IPS DF 4.7 (cell line): ENCODE results near the gene MST1R.

Source experiments
- DNase-seq: peaks from one replicate; pipeline ENCODE4 v3.0.0-alpha.2; 2013; ENCODE audit warnings: low spot score; ENCODE audit errors: extremely low read depth

Gene MST1R

DNA sequence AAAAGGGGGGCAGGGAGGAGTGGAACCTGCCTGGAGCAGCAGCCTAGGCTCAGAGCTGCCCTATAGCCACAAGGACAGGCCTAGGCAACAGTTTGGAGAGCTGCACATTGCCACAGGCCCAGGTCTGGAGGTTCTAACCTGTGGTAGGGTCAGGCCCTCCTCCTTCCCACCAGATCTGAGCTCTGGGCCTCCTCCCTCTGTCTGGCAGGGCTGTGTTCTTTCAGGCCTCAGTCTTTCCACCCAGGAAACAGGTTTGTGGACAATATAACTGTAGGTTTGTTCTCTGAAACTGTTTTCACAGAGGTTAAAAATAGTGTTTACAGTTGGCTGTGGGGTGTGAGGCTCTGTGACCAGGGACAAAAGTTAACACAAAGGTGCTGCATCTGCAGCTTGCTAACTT is 25.0 kb downstream of the MST1R start:
- DNase-seq: no peak

DNA sequence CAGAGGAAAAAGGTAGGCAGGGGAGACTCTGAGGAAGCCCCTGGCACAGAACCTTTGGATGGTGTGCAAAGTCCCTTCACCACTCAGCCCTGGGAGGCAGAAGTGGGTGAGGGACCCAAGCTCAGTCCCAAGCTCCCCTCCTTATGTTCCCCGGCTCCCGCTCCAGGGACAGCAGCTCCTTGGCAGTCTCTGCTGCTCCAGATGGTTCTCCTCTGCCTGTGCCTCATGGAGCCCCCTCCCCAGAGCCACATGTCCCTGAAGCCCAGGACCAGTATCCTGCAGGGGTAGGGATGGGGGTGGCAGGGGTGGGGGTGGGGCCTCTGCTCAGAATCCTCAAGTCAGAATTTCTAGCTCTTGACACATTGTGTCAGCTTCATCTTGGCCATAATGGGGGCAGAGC is 26.0 kb downstream of the MST1R start:
- no peak for DNase-seq

DNA sequence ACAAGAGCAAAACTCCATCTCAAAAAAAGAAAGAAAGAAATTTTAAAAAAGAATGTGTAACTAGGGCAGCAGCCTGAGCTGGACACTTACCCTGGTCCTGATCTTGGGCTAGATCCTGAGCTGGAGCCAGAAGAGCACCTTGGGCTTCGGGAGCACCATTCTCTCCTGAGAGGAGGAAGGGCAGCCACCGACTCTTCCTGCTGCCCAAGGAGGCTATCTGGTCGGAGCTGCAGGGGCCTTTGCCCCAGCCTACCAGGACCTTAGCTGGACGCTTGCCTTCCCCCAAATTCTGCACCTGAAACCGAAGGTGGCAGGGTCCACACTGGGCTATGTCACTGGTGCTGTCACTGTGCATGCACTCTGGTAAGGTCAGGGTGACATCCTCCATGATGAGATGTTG is 27.1 kb downstream of the MST1R start:
- DNase-seq: no peak

DNA sequence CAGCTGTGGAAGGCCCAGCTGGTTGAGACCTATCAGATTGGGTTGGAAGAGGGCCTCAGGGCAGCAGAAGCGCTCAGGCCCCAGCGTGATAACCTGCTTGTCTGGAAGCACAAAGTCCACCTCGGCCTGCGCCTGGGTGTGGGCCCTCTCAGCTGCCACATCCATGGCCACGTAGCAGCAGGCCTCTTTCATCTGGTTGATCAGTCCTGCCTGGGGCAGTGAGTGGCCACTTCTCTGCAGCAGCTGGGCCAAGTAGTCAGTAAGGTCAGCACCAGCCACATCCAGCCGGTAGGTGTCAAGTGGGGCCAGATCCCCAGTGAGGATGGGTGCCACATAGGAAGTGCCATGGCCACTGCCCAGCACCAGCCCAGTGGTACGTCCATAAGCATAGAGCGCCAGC is 30.1 kb downstream of the MST1R start:
- no peak for DNase-seq

DNA sequence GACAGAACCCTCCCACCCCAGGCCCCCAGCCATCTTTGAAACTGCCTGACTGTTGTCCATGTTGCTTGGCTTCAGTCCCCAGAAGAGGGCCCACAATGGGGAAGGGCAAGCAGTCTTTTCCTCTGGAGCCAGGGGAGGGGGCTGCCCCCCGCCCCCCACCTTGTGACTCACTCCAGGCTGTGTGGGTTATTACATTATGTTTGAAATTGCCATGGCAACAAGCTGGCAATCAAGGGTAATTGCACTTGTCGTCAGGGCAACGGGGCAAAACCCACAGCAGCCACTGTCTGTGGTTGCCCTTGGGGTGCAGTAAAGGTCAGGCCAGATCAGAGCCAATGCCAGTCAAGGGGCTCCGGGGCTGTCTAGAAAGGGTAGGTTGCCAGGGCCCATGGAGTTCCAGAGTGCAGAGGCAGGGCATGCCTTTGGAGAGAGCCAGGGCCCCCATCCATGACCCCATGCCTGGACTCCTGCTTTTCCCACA is 30.8 kb downstream of the MST1R start:
- DNase-seq: no peak

DNA sequence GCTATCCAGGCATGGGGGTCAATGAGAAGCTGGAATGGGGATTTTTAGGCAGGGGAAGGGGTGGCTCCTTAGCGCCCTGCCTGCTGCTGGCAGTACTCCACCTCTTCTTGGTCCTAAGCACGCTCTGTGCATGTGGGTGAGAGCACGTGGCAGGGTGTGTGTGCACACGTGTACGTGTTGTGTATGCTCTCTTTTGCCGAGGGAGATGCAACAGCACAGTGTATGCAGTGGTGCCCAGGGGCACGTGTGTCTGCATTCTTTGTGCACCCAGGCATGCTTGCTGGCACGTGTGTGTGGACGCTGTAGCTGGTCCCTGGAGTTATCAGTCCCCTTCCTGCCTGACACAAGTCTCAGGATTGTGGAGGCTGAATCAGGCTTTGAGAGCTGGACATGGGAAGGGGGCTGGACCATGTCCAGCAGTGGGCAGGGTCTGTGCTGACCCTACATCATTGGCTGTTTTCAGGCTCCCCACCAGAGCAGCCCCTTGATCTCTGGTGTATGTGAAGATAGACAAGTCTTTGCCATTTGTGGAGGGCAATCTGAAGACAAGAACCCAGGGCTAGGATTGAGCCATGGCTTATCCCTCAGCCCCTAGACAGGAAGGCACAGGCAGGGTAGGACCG is 32.0 kb downstream of the MST1R start:
- no peak for DNase-seq

DNA sequence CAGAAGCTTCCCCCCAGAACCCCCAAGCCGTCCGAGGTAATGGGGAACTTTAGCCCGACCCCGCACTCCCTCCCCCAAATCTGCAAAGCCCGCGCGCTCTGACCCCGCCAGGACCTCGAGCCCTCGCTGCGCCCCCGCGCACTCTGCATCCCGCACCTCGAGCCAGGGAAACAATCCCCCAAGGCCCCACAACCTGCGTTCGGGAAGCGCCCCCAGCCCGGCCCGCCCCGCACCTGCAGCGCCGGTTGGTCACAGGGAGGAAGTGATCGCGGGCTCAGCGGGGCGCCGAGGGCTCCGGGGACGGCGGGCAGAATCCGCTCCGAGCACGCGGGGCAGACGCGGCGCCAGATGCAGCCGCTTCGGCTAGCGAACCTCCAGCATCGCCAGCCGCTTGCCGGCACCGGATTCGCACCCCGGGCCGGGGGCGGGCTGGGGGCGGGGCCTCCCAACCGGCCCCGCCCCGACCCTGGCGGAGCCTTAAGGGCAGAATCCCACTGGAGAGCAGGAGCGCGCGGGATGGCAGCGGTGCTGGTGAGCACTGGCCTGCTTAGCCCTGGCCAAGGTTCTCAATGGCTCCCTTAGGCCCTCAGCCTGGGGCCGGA is 34.0 kb downstream of the MST1R start, which contains the start of gene CAMKV:
Gene CAMKV (minus strand): TSS at position 382 of the 602 bp plus-strand sequence. CDS start 7,518 bp downstream, outside the sequence.
- DNase-seq: no peak

DNA sequence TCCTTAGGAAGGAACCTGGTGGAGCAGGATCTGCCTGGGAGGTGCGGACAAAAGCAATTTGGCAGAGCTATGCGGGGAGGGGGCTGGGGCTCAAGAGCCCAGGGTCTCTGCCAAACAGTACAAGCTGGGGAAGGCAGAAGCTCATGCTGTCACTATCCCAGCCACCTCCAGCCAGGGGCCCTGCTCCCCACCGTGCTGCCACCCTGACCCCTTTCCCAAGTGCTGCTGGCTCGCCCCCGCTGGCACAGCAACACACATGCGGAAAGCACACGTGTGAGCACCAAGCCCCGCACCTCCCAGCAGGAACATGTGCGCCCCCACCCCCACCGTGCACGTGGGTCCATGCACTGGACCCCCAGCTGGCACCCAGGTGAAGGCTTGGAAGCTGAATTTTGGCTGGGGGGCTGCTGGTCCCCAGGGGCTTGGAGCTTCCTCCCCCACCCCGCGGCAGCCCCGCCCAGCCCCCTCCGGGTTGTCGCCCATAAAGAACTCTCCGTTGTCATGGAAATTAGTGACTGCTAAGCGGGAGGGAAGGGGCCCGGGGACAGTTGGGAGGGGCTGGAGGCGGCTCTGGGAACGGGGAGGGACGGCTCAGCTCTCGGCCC is 34.7 kb downstream of the MST1R start:
- DNase-seq: no peak

DNA sequence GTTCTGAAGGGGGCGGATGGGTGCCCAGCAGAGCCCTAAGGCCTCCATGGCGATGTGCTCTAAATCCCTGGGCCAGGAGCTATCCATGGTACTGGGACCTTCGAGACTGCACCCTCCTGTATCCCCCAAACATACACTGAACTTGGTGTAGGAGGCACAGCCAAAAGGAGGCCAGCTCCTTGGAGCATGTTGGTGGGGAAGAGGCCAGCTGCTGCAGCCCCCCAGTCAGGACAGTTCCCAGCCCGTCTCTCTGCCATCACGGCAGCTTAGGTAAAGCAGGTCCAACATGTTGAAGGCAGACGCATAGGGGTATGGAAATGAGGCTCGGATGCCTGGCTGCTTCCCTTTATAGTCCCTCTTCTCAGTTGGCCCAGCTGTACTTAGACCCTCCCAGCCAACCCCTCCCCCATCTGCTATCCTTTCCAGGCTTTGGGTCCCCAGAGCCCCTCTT is 35.8 kb downstream of the MST1R start:
- peak; percentile 62 for DNase-seq

DNA sequence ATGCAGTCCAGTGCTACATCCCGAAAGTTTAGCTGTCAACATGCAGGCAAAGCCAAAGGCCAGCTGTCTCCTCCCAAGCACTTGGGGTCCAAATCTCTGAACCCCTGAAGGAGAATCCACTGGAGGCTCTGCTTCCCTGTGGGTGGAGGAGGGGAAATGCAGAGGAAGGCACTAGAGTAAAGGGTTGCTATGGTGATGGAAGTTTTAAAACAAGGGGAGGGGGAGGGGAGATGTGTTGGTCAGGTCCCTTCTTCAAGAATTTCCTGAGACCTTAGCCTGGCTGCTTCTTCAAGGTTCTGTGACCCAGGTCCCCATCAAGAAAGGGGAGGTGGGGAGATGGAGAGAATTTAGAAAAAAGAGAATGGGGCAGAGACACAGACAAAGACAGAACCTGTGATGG is 36.3 kb downstream of the MST1R start:
- no peak for DNase-seq

DNA sequence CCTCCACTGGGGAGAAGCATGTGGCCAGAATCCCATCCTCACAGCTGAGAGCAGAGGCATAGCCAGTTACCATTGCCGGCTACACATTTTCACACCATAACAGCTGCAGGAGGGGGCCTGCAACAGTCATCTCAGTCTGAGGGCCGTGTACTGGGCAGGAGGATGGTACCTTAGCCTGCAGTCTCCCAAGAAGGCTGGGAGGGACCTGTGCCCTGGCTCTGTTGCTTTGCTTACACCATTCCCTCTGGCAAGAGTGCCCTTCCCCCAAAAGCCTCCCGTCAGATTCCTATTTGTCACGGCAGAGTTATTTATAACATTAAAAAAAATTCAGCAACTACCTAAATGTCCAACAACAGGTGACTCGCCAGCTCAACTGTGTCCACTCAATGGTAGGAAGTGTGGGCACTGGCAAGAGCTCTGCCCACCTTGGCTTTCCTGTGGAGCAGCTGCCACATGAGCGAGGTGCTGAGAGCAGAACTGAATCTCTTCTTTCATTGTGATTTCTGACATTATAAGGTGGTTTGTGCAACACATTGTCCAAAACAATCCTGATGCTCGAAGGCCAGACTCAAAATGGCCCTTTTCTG is 38.4 kb downstream of the MST1R start:
- DNase-seq: no peak

DNA sequence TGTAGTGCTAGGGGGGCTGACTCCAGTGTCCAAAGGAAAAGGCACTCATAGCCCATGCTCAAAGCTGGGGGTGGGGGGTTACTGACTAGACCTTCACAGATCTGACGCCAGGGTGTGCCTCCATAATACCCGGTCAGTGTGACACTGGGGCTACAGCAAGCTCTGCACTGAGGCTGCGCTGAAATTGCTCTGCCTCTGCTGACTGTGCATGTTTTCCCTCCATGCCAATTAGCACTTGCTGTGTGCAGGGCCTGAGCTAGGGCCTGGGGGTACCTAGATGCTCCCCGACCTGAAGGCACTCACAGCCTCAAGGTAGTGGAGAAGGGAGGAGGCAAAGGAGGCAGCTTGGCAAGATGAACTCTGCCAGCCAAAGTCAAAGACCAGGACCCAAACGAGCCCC is 39.2 kb downstream of the MST1R start:
- DNase-seq: no peak

DNA sequence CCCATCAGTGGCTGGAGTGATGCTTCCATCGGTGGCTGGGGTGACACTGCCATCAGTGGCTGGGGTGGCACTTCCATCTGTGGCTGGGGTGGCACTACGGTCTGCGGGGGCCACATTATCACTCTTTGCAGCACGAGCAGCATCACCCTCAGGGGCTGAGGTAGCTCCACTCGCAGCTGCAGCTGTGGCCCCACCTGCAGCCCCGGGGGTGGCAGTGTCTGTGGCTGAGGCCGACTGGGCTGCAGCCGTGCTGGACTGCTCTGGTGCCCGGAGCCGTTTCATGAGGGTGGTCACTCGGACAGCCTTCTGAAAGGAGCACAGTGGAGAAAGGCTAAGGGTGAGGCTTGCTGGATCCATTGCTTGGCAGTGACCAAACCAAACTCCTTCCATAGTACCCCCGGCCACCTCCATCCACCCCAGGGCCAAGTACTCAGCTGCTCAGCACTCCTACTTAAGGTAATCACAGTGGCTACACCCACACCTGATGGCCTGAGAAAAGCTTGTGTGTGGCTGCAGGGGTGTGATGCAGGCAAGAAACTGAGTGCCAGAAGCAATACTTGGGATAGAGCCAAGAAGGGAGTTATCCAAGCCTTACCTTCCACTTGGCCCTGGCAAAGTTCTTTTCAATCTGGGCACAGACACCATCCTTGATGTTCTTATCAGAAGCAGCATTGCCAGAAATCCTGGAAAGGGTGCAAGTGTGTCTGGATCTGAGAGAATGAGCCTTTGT is 43.9 kb downstream of the MST1R start:
- DNase-seq: no peak

DNA sequence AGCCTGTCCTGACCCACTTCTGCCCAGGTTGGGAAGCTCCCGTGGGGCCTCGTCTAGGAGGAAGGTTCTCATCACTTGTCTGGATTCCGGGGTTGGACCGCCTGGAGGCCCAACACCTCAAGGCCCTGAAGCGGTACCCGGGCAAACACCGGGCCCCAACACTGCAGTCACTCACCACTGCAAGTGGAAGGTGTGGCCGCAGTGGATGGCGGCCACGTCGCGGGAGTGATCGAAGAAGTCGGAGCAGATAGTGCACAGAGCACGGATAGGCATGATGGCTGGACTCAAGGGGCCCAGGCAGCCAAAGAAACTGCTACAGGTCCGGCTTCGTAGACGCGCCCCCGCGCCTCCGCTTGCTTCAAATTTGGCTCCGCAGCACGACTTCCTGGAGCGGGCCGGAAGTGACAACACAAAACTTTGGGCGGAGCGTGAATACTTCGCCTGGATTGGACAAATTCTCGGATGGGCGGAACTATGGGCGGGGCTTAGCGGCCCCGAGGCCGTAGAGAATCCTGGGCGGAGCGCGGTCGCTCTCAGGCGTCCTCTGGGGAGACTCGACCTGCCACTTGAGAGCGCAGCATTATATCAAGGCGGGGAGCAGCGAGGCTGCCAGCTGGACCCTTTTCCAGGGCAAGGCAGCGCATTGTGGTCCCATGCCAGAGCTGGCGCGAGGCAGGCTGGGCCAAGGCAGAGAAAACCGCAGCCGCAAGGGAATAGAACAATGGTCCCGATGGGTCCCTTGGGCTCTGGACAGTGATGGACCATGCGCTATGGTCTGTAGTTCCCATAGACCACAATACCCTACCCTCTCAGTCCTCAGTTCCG is 47.3 kb downstream of the MST1R start, which contains the start of gene TRAIP:
Gene TRAIP (minus strand): TSS at position 384 of the 825 bp plus-strand sequence. CDS start 111 bp downstream, at position 273.
- no peak for DNase-seq

DNA sequence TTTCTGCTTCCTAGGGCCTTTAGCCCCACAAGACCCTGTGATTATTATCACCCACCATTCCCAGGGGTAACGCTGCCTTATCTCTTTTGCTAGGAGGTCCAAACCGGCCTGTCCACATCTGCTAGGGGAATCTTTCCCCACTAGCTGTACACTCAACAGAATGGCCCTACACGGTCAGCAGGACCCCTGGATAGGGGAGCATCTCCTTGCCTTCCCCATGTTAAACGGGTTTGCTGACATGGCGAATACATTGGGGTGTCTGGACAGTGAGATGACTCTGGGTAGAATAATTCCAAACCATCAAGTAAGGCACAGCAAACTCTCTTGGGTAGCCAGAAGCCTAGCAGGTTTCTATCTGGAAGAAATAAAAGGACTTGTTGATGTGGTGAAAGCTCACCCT is 48.0 kb downstream of the MST1R start:
- DNase-seq: no peak

DNA sequence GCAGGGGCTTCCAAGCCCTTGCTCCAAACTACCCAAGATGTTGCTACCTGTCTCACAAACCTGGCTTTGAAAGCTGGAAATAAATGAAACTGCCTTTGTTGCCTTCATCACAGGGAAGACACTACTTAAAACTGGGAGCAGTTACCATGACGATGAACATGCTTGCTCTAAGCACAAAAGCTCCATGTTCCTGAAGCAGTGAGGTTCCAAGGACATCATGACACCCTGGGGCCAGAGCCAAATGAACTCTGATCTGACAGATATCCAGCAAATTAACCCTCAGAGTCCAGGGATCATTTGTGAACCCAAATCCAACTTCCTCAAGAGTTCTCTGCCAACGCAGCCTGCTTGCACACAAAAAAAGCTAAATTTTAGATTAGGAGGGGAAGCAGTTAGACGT is 58.0 kb downstream of the MST1R start:
- no peak for DNase-seq

DNA sequence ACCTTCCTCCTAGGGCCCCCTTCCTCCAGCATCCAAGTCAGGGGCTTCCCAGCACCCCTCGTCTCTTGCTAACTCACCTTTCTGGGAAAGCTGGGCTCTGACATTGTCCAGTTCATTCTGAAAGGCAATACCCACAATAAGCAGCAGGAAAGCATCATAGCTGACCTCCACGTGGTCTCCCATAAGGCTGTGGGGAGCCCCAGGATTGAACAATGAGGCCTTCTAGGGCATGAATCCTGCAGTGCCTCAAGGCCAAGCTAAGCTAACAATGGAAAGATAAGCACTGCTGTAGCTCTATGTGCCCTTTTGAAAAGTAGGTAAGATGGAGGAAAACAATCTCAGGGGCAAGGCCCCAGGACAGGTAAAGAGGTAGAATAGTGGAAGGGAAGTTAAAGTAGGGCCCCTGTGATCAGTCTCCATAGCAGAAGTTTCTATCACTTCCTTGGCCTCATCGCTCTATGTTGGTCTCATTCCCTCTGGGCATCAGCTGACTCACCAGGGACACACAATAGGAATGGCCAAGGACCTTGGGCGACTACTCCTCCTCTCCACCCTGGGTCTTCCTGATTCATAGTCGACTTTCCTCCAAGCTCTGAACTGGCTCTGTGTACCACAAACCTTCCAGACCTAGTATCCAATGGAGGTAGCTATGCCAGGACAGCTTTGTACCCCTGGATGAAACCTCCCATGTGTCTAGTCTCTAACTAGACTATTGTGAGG is 59.0 kb downstream of the MST1R start:
- DNase-seq: no peak

DNA sequence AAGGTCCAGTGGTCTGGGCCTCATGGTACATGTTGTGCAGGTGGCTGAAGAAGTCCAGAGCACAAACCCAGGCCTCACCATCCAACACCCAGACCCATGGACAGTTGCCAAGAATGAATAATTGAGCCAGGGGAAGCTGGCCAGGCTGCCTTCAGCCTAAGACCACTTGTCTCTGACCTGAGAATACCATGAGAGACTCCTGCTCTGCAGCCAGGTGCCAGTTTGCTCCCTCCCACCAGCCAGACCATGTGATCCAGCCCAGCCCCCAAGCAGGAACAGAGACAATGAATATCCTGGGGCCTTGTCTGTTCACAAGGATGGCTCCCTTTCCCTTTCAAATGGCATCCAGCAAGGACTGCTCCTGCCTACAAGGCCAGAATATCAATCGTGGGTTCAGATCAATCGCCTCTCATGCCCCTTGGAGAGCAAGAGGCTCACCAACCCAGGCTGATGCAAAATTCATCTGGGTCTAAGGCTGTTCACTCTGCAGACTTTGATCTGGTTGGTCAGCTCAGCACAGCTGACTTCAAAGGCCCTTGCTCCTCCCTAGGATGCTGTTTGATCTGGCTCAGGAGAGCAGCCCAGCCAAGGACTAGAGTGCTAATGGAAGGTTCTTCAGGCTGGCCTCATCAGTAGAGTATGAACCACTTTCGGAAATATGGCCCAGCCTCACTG is 60.7 kb downstream of the MST1R start:
- no peak for DNase-seq

DNA sequence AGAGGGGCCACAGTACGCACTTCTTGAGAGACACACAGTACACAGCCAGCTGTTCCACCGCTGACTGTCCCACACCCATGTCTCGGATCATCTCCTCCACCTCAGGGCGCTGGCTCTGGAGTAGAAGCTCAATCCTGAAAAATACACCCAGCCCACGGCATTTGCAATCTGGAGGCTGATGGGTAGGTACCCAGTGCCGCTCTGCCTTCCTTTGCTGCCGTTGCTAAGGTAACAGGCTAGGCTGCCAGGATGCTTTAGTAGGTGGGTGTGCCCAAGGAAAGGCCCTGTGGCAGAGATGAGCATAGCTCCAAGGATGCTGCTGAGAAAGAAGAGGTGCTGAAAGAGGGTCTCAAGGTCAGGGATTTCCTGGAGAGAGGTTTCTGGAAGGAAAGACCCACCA is 61.9 kb downstream of the MST1R start:
- DNase-seq: no peak
